VCaP (cell line): ENCODE measurements around the gene NCKAP5L.
"Not testable (repeated sequence)": the region's sequence is repeated elsewhere in the genome, so short reads cannot be mapped to it uniquely, and the experiment has no call there.

Source experiments
- H3K27ac ChIP-seq: fragments of 450-650 bp; 2 replicates; pipeline ENCODE4 v1.5.1; 2017
- TF ChIP-seq, protein P1 (sequence below): fragments of 450-650 bp; conservative IDR thresholded peaks from 2 replicates; pipeline ENCODE4 v1.5.1; 2017; ENCODE audit warnings: mild to moderate bottlenecking, moderate library complexity

NCKAP5L gene

GRCh38 chr12:49790741-49791555 lies 37.3 kb downstream of the NCKAP5L start:
- no peak overlapping the region for H3K27ac ChIP-seq
- TF ChIP-seq, protein P1, sequence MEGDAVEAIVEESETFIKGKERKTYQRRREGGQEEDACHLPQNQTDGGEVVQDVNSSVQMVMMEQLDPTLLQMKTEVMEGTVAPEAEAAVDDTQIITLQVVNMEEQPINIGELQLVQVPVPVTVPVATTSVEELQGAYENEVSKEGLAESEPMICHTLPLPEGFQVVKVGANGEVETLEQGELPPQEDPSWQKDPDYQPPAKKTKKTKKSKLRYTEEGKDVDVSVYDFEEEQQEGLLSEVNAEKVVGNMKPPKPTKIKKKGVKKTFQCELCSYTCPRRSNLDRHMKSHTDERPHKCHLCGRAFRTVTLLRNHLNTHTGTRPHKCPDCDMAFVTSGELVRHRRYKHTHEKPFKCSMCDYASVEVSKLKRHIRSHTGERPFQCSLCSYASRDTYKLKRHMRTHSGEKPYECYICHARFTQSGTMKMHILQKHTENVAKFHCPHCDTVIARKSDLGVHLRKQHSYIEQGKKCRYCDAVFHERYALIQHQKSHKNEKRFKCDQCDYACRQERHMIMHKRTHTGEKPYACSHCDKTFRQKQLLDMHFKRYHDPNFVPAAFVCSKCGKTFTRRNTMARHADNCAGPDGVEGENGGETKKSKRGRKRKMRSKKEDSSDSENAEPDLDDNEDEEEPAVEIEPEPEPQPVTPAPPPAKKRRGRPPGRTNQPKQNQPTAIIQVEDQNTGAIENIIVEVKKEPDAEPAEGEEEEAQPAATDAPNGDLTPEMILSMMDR, result no peak

DNA sequence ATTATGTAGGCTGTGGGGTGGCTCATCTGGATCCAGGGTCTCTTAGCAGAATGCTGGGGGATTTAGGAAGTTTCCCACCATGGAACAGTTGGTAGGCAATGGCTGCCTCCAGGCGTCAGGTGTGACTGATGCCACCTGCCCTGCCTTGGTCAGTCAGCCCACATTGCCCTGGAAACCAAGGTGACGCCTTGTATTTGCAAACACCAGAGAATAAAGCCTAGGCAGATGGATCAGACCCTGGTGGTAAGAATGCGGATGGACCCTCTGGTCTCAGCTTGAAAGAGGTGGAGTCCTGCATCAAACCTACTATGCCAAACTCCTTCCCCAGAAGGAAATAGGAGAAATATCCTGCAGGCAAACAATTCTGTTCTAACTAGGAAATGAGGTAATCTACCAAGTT lies 38.2 kb downstream of the NCKAP5L start:
- no peak overlapping the region for H3K27ac ChIP-seq
- TF ChIP-seq, protein P1, result no peak

DNA sequence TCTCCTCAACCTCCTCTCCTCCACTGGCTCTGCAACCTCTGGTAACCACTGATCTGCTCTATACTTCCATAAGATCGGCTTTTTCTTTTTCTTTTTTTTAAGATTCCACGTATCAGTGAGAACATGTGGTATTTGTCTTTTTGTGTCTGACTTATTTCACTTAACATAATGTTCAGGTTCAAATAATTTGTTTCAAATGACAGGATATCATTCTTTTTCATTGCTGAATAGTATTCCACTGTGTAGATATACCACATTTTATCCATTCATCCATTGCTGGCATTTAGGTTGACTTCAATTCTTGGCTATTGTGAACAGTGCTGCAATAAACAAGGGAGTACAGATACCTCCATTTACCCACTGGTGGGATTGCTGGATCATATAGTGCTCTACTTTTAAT lies 40.5 kb downstream of the NCKAP5L start:
- TF ChIP-seq, protein P1, result no peak
- no peak overlapping the region for H3K27ac ChIP-seq

GRCh38 chr12:49784756-49785409 lies 43.3 kb downstream of the NCKAP5L start:
- H3K27ac ChIP-seq, result no peak overlapping the region
- TF ChIP-seq, protein P1, result no peak

GRCh38 chr12:49783917-49784676 lies 44.1 kb downstream of the NCKAP5L start:
- H3K27ac ChIP-seq, result no peak overlapping the region
- TF ChIP-seq, protein P1, result no peak

DNA sequence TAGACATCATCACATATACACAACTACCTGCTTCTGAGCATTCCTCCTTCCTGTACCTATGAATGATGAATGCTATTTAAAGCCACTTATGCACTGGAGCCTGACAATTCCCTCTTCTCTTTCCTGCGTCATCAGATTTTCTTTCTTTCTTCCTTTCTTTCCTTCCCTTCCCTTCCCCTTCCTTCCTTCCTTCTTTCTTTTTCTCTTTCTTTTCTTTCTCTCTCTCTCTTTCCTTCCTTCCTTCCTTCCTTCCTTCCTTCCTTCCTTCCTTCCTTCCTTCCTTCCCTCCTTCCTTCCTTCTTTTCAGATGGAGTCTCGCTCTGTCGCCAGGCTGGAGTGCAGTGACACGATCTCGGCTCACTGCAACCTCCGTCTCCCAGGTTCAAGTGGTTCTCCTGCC lies 47.3 kb downstream of the NCKAP5L start:
- H3K27ac ChIP-seq, result not testable (repeated sequence)

- TF ChIP-seq, protein P1, result no peak
- no peak overlapping the region for H3K27ac ChIP-seq
These were observed 48.6 kb downstream of the NCKAP5L start for GRCh38 chr12:49779581-49779980.
